ENCODE measurements around the gene CFAP46. TPM values are rescaled to one million over a fixed set of nuclear protein-coding genes. Genes with fewer than 3 reads are reported as not detected.

CFAP46 gene
- total and polyA plus RNA-seq, 10 of the 15 experiments (the other 5 are each of a cell fraction or from before 2014, with no cell fraction given) = 0.01 to 0.18 (median 0.03) TPM; not detected in 7

GRCh38 chr10:132892004-132892403, 50.4 kb downstream of the CFAP46 start:
- CTCF ChIA-PET = no interaction called here
- 20% methylated on average over 12 of the region's 12 CpGs for WGBS (ENCODE audit: insufficient coverage, insufficient replicate concordance, low lambda C conversion rate, missing lambda C conversion rate)
- DNase-seq (ENCODE audit: low read depth, low spot score) (no peak), FAIRE-seq (no peak), ATAC-seq (no peak)
- POLR2A ChIA-PET = no interaction called here
- intact Hi-C loops (cut with micrococcal nuclease; ENCODE audit: unreplicated experiment) = no loop called here
- RAD21 ChIA-PET (ENCODE audit: unreplicated experiment) = no interaction called here
- Histone ChIP-seq H4K20me1 (ENCODE audit: control insufficient read depth, insufficient read depth) (no peaks in the 10 kb centered on the region), H3K4me3 (no peak overlapping the region), H3K4me1 (ENCODE audit: control insufficient read depth, insufficient read depth, low read length) (no peaks in the 10 kb centered on the region), H3K9me3 (replicated peaks; ENCODE audit: control insufficient read depth, insufficient read depth, low read length) (no peaks in the 10 kb centered on the region), H3K79me2 (ENCODE audit: control insufficient read depth, insufficient read depth, low read length) (no peaks in the 10 kb centered on the region), H3K4me2 (ENCODE audit: control insufficient read depth, insufficient read depth) (no peak overlapping the region), H2AFZ (ENCODE audit: control insufficient read depth, low read depth, low read length) (no peak overlapping the region), H3K36me3 (ENCODE audit: control insufficient read depth in 2 of 2, insufficient read depth in 2 of 2, low read length in 1 of 2) (no peaks in the 10 kb centered on the region), H3K27me3 (replicated peaks in 1 of 2; ENCODE audit: control insufficient read depth in 2 of 2, insufficient read depth in 2 of 2, low read length in 1 of 2) (no peaks in the 10 kb centered on the region; a peak in 2 of 4 replicates), H3K9ac (ENCODE audit: control insufficient read depth, insufficient read depth, low read length) (no peak overlapping the region), H3K27ac (ENCODE audit: control insufficient read depth, insufficient read depth) (no peak overlapping the region)
- no TSS peak for BruUV-seq (replicated peaks)
- in situ Hi-C loops (cut with MboI) = no loop called here
- SMC1A ChIA-PET (ENCODE audit: uncharacterized antibody, unreplicated experiment) = no interaction called here
- no peak for TF ChIP-seq FOS (IDR thresholded peaks at IDR 0.05; ENCODE audit: borderline replicate concordance, extremely low read depth, insufficient read length)
- no peak for TF ChIP-seq CHD1 (IDR thresholded peaks at IDR 0.05; ENCODE audit: low read depth, low read length)
- TF ChIP-seq SMARCA5 (IDR thresholded peaks at IDR 0.05) = no peak
- no peak for TF ChIP-seq MAX (IDR thresholded peaks at IDR 0.05; ENCODE audit: low read depth, low read length)
- no peak for TF ChIP-seq DPF2 (IDR thresholded peaks at IDR 0.05)
- no peak for TF ChIP-seq RAD21 (IDR thresholded peaks at IDR 0.05; ENCODE audit: insufficient read depth, low read depth, low read length)
- TF ChIP-seq USF1 (IDR thresholded peaks at IDR 0.05; ENCODE audit: borderline replicate concordance, extremely low read length, insufficient read depth, low read depth, low read length) = no peak
- no peak for TF ChIP-seq HSF1 (IDR thresholded peaks at IDR 0.05; ENCODE audit: low read depth, low read length)
- no peak for TF ChIP-seq CREB1 (IDR thresholded peaks at IDR 0.05; ENCODE audit: low read depth)
- no peak for TF ChIP-seq PRDM15 (CRISPR knock-in tag; IDR thresholded peaks at IDR 0.05)
- no peak for TF ChIP-seq MTA3 (IDR thresholded peaks at IDR 0.05; ENCODE audit: borderline replicate concordance, low read length)
- no peak for TF ChIP-seq E2F4 (IDR thresholded peaks at IDR 0.05; ENCODE audit: low read depth, low read length)
